HK-2 (cell line): ENCODE measurements around the gene APLP2.
"Not testable (repeated sequence)": the region's sequence is repeated elsewhere in the genome, so short reads cannot be mapped to it uniquely, and the experiment has no call there.

Experiments used
- DNase-seq: peaks from one replicate; pipeline ENCODE4 v3.0.0-alpha.2; 2018; ENCODE audit not compliant: unreplicated experiment

The APLP2 gene

DNA sequence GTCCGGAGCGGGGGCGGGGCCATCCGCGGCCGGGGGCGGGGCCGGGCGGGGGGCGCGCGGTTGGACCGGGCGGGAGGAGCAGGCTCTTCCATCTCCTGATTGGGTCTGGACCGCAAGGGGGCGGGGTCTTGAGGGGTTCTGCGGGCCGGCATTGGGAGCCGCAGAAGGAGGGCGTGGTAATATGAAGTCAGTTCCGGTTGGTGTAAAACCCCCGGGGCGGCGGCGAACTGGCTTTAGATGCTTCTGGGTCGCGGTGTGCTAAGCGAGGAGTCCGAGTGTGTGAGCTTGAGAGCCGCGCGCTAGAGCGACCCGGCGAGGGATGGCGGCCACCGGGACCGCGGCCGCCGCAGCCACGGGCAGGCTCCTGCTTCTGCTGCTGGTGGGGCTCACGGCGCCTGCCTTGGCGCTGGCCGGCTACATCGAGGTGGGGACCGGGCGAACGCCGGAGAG lies at the start of gene APLP2:
APLP2 (plus strand) TSS at position 236 of the 450 bp plus-strand sequence; CDS start at position 320, 84 bp downstream.
- DNase-seq: peak; percentile 95

DNA sequence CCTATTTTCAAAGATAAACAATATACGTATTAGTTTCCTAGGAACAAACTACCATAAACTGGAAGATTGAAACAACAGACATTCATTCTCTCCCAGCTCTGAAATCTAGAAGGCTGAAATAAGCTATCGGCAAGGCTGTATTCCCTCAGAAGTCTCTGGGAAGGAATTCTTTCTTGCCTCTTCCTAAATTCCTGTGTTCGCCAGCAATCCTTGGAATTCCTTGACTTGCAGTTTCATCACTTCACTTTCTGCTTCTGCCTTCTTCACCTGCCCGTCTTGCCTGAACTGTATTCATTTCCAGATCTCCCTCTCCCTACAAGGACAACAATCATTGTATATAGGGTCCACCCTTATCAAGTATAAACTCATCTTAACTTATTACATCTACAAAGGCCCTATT lies 49.4 kb upstream of the APLP2 start:
- DNase-seq: no peak

DNA sequence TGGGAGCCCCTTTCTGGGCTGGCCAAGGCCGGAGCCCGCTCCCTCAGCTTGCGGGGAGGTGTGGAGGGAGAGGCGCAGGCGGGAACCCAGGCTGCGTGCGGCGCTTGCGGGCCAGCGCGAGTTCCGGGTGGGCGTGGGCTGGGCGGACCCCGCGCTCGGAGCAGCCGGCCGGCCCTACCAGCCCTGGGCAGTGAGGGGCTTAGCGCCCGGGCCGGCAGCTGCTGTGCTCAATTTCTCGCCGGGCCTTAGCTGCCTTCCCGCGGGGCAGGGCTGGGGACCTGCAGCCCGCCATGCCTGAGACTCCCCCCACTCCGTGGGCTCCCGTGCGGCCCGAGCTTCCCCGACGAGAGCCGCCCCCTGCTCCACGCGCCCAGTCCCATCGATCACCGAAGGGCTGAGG lies 48.1 kb upstream of the APLP2 start:
- DNase-seq: not testable (repeated sequence)

DNA sequence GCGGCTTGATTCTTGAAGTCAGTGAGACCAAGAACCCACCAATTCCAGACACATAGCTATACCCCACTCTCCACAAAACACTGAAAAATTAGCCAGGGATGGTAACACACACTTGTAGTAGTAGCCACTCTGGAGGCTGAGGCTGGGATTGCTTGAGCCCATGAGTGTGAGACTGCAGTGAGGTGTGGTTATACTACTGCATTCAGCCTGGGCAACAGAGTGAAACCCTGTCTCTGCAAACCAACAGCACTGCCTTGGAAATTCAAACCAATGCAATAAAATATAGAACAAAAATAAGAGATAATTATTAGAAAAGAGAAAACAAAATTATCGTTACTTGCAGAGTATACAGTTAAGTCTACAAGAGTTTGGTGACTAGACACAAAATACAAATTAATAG lies 46.9 kb upstream of the APLP2 start:
- peak; percentile 24 for DNase-seq

DNA sequence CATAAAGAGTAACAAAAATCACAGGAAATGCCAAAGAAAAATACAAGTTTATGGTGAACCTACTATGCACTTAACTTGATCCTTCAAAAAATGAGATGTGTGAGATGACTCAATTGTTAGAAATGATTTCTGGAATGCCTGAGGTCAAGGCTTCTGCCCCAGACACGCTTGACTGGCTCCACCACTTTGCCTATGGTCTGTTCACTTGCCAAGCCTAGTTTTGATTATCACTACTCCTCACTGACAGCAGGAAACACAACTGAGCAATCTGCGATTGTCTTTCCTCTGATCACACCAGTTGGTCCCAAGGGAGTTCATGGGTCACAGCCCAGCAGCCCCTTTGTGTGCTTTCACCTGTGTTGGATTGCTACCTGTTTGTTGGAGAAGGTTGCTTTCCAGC lies 46.5 kb upstream of the APLP2 start:
- DNase-seq: peak; percentile 66

DNA sequence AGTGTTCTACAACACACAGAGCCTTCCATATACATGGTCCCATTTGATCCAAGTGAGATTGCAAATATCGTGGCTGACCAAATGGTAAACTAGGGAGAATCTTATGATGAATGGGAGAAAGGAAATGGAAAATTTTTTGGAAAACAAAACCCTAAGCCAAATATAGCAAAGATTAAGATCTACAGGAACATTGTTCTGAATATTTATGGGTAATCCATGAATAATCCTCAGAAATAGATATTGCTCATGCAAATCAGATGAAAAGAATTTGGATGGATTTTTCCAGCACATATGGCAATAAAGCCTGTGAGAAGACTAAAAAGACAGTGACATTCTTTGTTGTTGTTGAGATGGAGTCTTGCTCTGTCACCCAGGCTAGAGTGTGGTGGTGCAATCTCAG lies 45.3 kb upstream of the APLP2 start:
- no peak for DNase-seq

DNA sequence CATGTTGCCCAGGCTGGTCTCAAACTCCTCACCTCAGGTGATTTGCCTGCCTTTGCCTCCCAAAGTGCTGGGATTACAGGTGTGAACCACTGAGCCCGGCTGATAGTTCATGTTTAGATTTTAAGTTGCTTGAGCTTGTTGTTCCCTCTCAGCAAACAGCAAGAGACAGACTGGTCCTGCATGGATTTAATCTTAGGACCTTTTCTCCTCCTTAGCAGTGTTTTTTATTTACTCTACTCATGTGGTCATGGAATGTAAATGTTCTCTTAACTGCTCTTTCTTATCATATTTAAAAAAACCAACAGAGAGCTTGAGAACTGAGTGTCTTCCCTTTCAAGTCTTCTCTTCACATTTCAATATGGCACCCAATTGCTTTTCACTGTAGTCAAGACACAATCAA lies 44.3 kb upstream of the APLP2 start:
- DNase-seq: no peak

DNA sequence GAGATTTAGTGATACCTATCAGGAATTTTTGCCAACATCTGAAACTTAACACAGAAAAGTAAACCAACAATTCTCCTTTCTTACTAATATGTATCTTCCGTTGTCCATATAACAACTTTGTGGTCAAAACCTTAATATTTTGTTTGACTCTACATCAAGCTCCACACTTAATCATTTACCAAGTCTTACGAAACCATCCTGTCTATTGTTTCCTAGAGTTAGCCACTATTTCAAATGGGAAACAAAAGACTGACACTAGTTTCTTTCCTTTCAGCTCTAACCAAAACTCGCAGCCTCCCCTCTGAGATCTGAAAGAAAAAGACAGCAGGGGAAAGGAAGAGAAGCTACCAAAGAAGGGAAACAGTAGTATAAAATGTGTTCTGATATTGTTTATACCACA lies 40.6 kb upstream of the APLP2 start:
- DNase-seq: no peak

DNA sequence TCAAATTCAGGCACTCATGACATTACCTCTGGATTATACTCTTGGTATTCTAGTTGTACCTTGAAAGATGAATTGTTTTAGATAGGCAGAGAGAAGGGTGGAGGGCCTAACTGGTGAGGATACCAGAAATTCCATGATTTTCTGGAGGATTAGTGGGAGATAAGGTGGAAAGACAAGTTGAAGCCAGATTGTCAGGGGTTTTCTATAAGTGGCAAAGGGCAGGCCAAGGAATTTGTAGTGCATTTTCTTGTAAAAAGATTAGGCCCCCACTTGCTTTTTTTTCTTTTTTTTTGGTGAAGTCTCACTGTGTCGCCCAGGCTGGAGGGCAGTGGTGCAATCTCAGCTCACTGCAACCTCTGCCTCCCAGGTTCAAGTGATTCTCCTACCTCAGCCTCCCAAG lies 38.6 kb upstream of the APLP2 start:
- no peak for DNase-seq

DNA sequence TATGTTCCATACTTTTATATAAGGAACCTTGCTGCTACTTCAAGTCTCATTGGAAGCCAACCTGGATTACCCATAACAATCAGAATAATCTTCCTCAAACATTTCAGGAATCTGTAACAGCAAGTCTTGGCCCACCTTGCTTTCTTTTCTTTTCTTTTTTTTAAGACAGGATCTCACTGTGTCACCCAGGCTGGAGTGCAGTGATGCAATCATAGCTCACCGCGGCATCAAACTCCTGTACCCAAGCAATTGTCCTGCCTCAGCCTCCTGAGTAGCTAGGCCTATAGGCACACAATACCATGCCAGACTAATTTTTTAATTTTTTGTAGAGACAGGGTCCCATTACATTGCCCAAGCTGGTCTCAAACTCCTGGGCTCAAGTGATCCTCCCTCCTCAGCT lies 37.7 kb upstream of the APLP2 start:
- DNase-seq: no peak

DNA sequence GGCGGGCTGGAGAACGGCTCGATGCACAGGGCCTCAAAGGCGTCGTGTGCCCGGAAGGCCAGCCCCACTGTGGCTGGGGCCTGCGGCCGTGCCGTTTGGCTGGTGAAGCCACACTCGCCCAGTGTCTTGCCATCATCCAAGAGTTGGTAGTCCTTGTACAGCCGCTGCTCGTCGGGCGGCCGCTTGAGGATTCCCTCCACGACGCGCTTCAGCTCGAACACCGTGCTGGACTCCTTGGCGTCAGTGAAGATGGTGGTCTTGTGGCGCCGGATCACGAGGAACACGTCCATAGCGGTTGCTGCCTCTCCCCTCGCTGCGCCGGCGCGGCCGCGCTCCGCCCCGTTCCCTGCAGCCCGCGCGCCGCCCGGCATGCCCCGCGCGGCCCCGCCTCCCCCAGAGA lies 36.8 kb upstream of the APLP2 start:
- no peak for DNase-seq

DNA sequence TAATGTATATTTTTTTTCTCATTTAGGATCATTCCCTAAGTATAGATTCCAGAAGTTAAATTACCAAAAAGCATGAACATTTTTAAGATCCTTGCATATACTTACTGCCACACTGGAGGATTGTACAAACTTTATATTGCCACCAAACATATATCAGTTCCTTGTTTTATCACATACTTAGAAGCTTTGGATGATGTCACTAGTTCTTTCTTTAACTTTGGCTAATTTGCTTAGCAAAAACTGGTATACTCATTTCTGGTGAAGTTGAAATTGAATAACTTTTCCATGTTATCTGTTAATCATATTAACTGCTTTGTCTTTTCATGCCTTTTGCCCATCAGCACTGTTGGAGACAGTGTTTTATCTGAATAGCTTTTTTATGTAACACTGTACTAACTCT lies 35.5 kb upstream of the APLP2 start:
- no peak for DNase-seq

DNA sequence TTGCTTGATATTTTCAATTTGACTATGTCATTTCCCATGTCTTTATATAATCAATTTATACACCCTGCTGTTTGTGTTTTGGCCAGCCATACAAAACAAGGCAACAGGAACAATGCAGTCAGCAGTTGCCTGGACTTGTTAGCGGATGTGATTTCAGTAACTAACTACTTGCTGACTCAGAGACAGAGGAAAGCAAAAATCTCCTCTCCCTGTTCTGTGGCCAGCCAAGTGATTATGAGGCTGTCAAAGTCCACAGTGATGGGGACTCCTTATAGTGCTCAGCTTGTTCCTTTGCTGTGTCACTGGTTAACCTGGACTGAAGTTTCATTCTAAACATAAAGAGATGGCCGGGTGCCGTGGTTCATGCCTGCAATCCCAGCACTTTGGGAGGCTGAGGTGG lies 32.6 kb upstream of the APLP2 start:
- peak; percentile 17 for DNase-seq

DNA sequence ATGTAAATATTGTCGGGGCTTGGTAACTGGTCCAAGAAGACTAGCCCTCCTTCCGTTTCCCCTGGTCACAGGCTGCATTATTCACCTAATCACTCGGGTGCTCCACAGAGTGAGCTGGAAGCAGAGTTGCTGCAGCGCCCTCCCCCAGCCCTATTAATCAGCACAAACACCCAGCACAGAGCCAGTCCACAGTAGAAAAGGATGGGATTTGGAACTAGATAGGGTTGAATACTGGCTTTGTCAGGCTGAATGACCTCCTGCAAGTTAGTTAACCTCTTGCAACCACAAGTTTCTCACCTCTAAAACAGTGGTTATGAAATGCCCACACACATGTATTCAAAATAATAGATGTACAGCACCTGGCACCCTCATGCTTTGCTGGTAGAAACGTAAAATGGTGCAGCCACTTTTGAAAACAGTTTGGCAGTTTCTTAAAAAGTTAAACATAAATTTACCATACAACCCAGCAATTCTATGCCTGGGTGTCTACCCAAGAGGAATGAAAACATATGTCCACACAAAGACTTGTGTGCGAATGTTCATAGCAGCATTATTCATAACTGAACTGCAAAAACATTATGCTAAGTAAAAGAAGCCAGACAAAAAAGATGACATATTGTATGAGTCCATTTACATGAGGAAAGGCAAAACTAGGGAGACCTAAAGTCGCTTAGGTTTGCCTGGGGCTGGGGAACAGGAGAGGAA lies 31.7 kb upstream of the APLP2 start:
- DNase-seq: peak; percentile 24

DNA sequence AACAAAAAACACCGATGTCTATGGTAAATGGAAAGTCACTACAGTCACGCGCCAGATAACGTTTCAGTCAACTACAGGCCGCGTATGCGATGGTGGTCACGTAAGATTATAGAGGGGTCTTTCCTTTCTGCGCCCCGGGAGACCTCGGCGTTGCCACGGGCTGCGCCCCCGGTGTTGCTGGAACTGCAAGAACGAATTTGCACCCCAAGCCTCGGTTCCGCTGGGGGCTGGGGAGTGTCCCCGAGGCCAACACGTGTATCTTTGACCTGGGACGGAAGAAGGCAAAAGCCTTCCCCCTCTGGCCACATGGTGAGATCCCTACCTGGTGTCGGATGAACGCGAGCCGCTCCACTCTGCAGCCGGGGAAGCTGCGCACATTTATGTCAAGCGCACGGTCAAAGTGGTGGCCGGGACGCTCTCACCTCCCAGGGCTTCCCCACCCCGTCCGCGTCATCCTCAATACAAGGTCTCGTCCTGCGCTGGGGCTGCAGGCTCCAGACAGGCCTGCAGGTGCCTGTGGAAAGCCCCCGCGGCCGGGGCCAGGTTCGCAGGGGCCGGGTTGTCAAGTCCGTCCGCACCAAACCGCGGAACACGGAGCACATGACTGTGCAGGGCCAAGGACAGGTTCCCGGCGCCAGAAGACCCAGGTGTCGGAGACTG lies 29.3 kb upstream of the APLP2 start:
- DNase-seq: no peak

DNA sequence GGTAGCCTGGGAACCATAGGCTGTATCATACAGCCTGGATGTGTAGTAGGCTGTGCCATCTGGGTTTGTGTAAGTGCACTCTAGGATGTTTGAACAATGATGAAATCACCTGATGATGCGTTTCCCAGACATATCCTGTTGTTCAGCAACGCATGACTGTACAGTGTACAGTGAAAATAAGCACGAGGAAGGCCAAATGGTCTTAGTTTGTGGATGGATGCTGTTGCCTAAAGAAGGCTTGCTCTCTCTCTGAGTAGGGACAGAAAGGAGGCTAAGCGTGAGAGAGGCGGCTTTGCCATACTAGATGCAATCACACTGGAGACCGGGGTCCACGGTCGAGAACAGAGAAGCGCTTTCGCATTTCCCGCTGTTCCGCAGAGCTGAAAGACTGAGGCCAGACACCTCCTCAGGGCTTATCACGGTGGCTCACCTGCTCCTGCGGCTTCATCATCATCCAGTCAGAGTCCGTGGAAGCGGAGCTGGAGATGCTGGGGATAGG lies 27.6 kb upstream of the APLP2 start:
- peak; percentile 20 for DNase-seq

DNA sequence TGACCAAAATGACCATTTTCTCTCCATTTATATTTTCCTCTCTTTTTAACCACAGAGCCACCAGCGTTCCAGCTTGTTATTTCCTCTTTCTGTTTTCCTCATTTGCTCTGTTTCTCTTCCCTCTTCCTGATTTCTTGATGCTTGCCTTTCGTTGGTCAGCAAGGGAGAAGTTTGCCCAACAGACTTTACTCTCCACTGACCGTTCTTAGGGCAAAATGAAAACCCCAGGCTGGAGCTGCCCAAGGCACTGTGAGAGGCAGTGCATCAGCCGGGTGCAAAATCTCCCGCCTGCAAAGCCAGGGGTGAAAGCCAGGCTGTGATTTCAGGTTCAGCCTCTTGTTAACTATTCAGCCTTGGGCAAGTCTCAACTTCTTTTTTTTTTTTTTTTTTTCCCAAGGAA lies 26.1 kb upstream of the APLP2 start:
- no peak for DNase-seq

DNA sequence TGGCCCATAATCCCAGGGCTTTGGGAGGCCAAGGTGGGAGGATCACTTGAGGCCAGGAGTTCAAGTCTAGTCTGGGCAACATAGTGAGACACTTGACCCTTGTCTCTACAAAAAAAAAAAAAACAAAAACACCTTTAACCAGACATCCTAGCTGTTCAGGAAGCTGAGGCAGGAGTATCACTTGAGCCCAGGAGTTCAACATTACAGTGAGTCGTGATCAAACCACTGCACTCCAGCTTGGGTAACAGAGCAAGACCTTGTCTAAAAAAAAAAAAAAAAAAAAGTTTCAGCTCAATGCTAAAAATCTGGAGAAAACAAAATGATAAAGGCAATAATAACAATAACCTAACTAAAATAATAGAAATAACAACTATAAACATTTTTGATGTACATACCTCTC lies 22.6 kb upstream of the APLP2 start:
- DNase-seq: no peak

DNA sequence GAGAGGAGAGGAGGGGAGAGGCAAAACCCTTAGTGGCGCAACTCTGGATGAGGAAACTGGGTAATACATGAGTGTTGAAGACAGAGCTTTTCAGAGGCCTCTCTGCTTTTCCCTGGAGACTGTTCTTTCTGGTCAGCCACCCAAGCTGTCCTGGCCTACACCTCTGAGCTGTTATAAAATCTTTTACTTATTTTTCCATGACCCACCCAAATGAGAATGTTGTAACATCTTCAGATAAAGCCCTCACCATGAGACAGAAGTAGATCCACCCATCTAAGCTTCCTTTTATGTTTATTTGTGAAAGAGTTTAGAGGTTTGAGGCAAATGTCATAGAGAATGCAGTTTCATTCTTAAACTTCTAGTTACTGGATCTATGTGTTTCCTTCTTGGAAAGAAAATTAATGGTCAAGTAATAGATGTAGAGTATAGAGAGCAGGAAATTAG lies 20.3 kb upstream of the APLP2 start:
- DNase-seq: no peak

DNA sequence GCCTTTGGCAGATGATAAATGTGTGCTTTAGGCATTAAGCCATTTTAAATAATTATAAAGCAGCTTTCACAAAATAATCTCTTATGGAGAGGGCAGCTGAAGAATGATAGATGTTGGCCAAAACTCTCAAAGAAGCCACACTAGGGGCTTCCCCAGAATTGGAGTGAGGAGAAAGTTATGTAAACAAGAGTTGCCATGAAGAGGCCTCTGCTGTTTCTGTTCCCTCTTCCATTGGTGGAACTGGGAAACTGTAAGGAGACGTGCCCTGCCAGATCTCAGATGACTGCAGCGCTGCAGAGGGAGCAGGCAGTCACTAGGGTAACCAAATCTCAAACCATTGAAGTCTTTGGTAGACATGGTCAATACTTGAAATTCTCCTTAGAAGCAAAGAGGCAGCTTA lies 19.4 kb upstream of the APLP2 start:
- no peak for DNase-seq

DNA sequence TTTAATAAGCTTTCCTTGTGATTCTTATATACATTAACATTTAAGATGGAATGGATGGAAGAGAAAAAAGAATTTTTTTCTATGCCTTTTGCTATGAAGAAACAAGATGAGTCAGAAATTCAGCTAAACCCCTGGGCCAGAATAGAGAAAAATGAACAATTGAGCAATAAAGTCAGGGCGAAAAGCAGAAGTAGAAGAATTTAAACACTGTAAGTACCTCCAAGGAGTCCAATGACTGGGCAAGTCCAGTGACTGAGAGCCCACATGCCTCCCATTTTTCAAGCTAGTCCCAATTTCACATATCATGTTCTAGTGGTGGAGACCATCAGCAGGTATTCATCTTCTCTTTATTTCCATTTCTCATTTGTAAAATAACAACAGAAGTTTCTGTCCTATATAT lies 18.6 kb upstream of the APLP2 start:
- no peak for DNase-seq

DNA sequence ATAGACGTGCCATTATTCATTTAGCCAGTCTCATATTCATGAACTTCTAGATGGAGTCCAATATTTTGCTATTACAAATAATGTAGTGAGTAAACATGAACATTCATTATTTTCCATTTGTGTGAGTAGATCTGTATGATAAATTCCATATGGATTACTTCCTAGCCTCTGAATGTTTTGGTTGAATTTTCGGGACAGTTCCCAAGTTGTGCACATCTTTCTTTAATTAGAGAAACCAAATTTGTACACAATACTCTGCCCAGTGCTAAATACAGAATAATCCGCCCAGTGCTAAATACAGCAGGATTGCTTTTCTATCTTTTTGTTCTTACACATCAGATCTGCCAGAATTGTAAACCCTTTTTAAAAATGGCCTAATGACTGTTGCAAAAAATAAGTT lies 17.1 kb upstream of the APLP2 start:
- no peak for DNase-seq

DNA sequence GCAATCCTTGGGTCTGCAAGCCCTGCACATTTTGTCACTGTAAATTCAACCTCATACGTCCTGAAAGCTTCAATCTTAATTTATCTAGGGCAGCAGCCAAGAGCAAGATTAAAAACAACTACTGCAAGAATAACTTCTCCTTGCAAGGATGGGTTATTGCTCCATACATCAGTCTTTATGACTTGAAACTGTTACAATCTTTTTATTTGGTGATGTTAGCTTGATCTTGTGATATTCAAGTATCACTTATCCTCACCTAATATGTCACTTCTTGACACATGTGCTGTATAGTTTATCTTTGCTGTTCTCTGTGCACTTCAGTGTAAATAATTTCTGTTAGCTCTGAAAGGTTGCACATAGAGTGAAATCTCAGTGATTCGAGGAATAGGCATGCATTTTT lies 14.7 kb upstream of the APLP2 start:
- no peak for DNase-seq
